HepG2 (cell line): ENCODE measurements around the gene SETD5. TPM values are rescaled to one million over a fixed set of nuclear protein-coding genes. Genes with fewer than 3 reads are reported as not detected.

Experiments used
- ATAC-seq: fragments of 200-7000 bp; cut with Tn5 transposase; 3 replicates; pipeline ENCODE4 v1.9.1; 2020; ENCODE audit warnings: mild to moderate bottlenecking, moderate library complexity
- BruUV-seq: library from RNA; stranded (reverse); fragments of 400-500 nt; replicated peaks from 2 replicates; lab custom pipeline; 2021; lab: Mats Ljungman, UMichigan
- CTCF ChIA-PET: fragments of 300-600 bp; formaldehyde crosslinking; extraction: SDS; loops from one replicate; lab custom pipeline; 2021; ENCODE audit warnings: low total read pairs, inconsistent platforms, low intra/inter-chr PET ratio; lab: Yijun Ruan, JAX
- POLR2A ChIA-PET: fragments of 350-600 bp; sonication (Branson Sonifier 250); formaldehyde crosslinking; loops from one replicate; lab custom pipeline; 2020; ENCODE audit warnings: antibody characterized with exemption, inconsistent platforms; lab: Yijun Ruan, JAX
- DNase-seq: peaks from one replicate; pipeline ENCODE4 v3.0.0-alpha.2; 2015; ENCODE audit warnings: low spot score
- FAIRE-seq: peaks from 3 replicates; lab custom pipeline; 2011; peaks lifted over from hg19 to GRCh38; lab: Jason Lieb, UNC
- H2AFZ ChIP-seq: one replicate; pipeline ENCODE4 v1.6.1; 2011; ENCODE audit warnings: low read length, inconsistent platforms
- H3K27ac ChIP-seq: fragments of 300-600 bp; 3 replicates; pipeline ENCODE4 v1.8.0; 2011; ENCODE audit warnings: mixed run types, mild to moderate bottlenecking, mixed read lengths, low read length, inconsistent platforms; ENCODE audit not compliant: insufficient read depth; ENCODE audit errors: extremely low read length
- H3K27me3 ChIP-seq, 2 experiments: fragments of 200-600 bp in 1 of 2; 2 replicates in 1 of 2; 3 replicates in 1 of 2; pipeline versions ENCODE4 v1.6.0 to v1.8.0; 2011; ENCODE audit warnings: low read length in 2 of 2, mild to moderate bottlenecking in 2 of 2, moderate library complexity in 2 of 2, inconsistent platforms in 1 of 2; ENCODE audit not compliant: insufficient read depth in 2 of 2, control insufficient read depth in 1 of 2
- H3K36me3 ChIP-seq, 2 experiments: fragments of 200-600 bp in 1 of 2; replicated peaks in 1 of 2; 2 replicates in 1 of 2; 3 replicates in 1 of 2; pipeline versions ENCODE4 v1.5.1 to v1.8.0; 2011; ENCODE audit warnings: low read length in 2 of 2, inconsistent platforms in 1 of 2; ENCODE audit not compliant: insufficient read depth in 2 of 2, control insufficient read depth in 1 of 2
- H3K4me1 ChIP-seq: 2 replicates; pipeline ENCODE4 v1.5.1; 2012; ENCODE audit warnings: low read length, inconsistent platforms; ENCODE audit not compliant: insufficient read depth
- H3K4me2 ChIP-seq: 2 replicates; pipeline ENCODE4 v1.6.0; 2011; ENCODE audit warnings: low read depth, low read length, inconsistent platforms
- H3K4me3 ChIP-seq, 3 experiments: fragments of 200-600 bp in 1 of 3; sonication (generic), shearing (Covaris generic) in 1 of 3; replicated peaks in 1 of 3; 2 replicates each; pipeline ENCODE4 v1.5.1; 2011 to 2016; ENCODE audit warnings: low read length in 3 of 3, inconsistent platforms in 2 of 3, low read depth in 2 of 3, mild to moderate bottlenecking in 2 of 3, control low read depth in 1 of 3, mixed read lengths in 1 of 3; ENCODE audit not compliant: insufficient read depth in 1 of 3
- H3K79me2 ChIP-seq: one replicate; pipeline ENCODE4 v1.6.1; 2011; ENCODE audit warnings: low read length, inconsistent platforms; ENCODE audit not compliant: insufficient read depth
- H3K9ac ChIP-seq: 2 replicates; pipeline ENCODE4 v1.6.0; 2011; ENCODE audit warnings: mild to moderate bottlenecking, low read depth, low read length, inconsistent platforms; ENCODE audit not compliant: insufficient read depth
- H3K9me3 ChIP-seq: 2 replicates; pipeline ENCODE4 v1.5.1; 2012; ENCODE audit warnings: mild to moderate bottlenecking, low read length
- H4K20me1 ChIP-seq: 2 replicates; pipeline ENCODE4 v1.6.0; 2011; ENCODE audit warnings: inconsistent platforms, mild to moderate bottlenecking, low read length, moderate library complexity; ENCODE audit not compliant: insufficient read depth
- WGBS: methylation state at CpG from one replicate; pipeline ENCODE4 v1.1.6; 2017; ENCODE audit warnings: low lambda C conversion rate; 5-methylcytosine and 5-hydroxymethylcytosine counted together
- in situ Hi-C: cut with HindIII; loops from 2 replicates; pipeline ENCODE4 v1.10.0; 2017; ENCODE audit warnings: low pct_unique_long_range_greater_than_20kb; ENCODE audit not compliant: extremely low pct_ligation_motif_present
- intact Hi-C: fragments of 100-400 bp; cut with micrococcal nuclease; formaldehyde crosslinking; loops from one replicate; pipeline ENCODE4 v1.10.0; 2022; ENCODE audit not compliant: unreplicated experiment
- polyA plus RNA-seq, 8 experiments: library from polyadenylated mRNA; depleted of rRNA in 3 of 8; stranded (reverse) in 7 of 8; unstranded in 1 of 8; fragments of >200 nt; fragmentation: Illumina TruSeq in 4 of 8; extraction: Trizol in 4 of 8; gene quantifications; 2 replicates each; pipeline versions ENCODE4 v1.2.1 to v1.2.3, GENCODE V29; 2011 to 2016; ENCODE audit warnings: low read depth in 4 of 8, missing spikeins in 1 of 8, mixed read lengths in 1 of 8; ENCODE audit not compliant: insufficient read depth in 1 of 8
- total RNA-seq, 5 experiments: library from RNA; depleted of rRNA; stranded (reverse); fragments of >200 nt; fragmentation: Illumina TruSeq; extraction: Trizol; gene quantifications; 2 replicates each; pipeline ENCODE4 v1.2.3, GENCODE V29; 2016; ENCODE audit warnings: low read depth in 1 of 5
- TF ChIP-seq, protein P1 (sequence below): sonication (generic); formaldehyde crosslinking; IDR thresholded peaks from 2 replicates; pipeline ENCODE4 v1.4.0; 2020; ENCODE audit warnings: missing genetic modification reagents
- TF ChIP-seq, protein P2 (sequence below): sonication (generic); formaldehyde crosslinking; IDR thresholded peaks from 2 replicates; pipeline ENCODE4 v1.4.0; 2020; ENCODE audit warnings: mild to moderate bottlenecking, missing genetic modification reagents
- TF ChIP-seq, protein P3 (sequence below): sonication (generic); formaldehyde crosslinking; IDR thresholded peaks from 2 replicates; pipeline ENCODE4 v1.5.0; 2020; ENCODE audit warnings: mild to moderate bottlenecking, missing genetic modification reagents

The SETD5 gene
- total and polyA plus RNA-seq, 2 of the 13 experiments (the other 11 are each of a cell fraction or from before 2014, with no cell fraction given) = 46.8 to 95.8 TPM

GRCh38 chr3:9415485-9416138, 18.2 kb downstream of the SETD5 start:
- Histone ChIP-seq H3K27me3 (no peaks in the 10 kb centered on the region), H3K27ac (peak overlapping the region; percentile 18), H3K9ac (no peak overlapping the region), H2AFZ (no peak overlapping the region), H3K4me1 (peaks cover 86% of the 10 kb centered on the region), H3K9me3 (no peaks in the 10 kb centered on the region), H3K4me2 (no peak overlapping the region; the same call in 1 of the 2 replicates), H3K79me2 (peaks cover 96% of the 10 kb centered on the region), H4K20me1 (peaks cover 68% of the 10 kb centered on the region), H3K36me3 (peaks cover 0 to 12% of the 10 kb centered on the region in 2 experiments; a peak in 3 of 5 replicates), H3K4me3 (no peak overlapping the region; a peak in 1 of 6 replicates)
- FAIRE-seq = no peak
- BruUV-seq = no TSS peak
- intact Hi-C loops (no loop called here), in situ Hi-C loops (no loop called here)
- no peak for DNase-seq
- CTCF ChIA-PET = no interaction called here
- WGBS = 89% methylated on average over 6 of the region's 6 CpGs
- ATAC-seq = no peak; the same call in 2 of the 3 replicates
- POLR2A ChIA-PET = interaction anchor here (1.3 to 2.2 kb wide), 2 partner anchors 19 to 52 kb away, joined by 3 to 17 read pairs; partner anchors contain the start of genes SETD5 and THUMPD3
- TF ChIP-seq, protein P1, sequence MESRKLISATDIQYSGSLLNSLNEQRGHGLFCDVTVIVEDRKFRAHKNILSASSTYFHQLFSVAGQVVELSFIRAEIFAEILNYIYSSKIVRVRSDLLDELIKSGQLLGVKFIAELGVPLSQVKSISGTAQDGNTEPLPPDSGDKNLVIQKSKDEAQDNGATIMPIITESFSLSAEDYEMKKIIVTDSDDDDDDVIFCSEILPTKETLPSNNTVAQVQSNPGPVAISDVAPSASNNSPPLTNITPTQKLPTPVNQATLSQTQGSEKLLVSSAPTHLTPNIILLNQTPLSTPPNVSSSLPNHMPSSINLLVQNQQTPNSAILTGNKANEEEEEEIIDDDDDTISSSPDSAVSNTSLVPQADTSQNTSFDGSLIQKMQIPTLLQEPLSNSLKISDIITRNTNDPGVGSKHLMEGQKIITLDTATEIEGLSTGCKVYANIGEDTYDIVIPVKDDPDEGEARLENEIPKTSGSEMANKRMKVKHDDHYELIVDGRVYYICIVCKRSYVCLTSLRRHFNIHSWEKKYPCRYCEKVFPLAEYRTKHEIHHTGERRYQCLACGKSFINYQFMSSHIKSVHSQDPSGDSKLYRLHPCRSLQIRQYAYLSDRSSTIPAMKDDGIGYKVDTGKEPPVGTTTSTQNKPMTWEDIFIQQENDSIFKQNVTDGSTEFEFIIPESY = peak; percentile 22; the same call in 1 of the 2 replicates
- TF ChIP-seq, protein P2, sequence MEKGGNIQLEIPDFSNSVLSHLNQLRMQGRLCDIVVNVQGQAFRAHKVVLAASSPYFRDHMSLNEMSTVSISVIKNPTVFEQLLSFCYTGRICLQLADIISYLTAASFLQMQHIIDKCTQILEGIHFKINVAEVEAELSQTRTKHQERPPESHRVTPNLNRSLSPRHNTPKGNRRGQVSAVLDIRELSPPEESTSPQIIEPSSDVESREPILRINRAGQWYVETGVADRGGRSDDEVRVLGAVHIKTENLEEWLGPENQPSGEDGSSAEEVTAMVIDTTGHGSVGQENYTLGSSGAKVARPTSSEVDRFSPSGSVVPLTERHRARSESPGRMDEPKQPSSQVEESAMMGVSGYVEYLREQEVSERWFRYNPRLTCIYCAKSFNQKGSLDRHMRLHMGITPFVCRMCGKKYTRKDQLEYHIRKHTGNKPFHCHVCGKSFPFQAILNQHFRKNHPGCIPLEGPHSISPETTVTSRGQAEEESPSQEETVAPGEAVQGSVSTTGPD (CRISPR knock-in tag) = no peak
- TF ChIP-seq, protein P3, sequence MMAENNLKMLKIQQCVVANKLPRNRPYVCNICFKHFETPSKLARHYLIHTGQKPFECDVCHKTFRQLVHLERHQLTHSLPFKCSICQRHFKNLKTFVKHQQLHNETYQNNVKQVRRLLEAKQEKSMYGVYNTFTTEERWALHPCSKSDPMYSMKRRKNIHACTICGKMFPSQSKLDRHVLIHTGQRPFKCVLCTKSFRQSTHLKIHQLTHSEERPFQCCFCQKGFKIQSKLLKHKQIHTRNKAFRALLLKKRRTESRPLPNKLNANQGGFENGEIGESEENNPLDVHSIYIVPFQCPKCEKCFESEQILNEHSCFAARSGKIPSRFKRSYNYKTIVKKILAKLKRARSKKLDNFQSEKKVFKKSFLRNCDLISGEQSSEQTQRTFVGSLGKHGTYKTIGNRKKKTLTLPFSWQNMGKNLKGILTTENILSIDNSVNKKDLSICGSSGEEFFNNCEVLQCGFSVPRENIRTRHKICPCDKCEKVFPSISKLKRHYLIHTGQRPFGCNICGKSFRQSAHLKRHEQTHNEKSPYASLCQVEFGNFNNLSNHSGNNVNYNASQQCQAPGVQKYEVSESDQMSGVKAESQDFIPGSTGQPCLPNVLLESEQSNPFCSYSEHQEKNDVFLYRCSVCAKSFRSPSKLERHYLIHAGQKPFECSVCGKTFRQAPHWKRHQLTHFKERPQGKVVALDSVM (CRISPR knock-in tag) = peak; percentile 73; the same call in 1 of the 2 replicates
